Ecto neural progenitor cell (in vitro differentiated cells): ENCODE measurements around the gene PCDH1.

ENCODE experiments used
- DNase-seq: peaks from one replicate; pipeline ENCODE4 v3.0.0-alpha.2; 2018; ENCODE audit warnings: low spot score

PCDH1 gene

DNA sequence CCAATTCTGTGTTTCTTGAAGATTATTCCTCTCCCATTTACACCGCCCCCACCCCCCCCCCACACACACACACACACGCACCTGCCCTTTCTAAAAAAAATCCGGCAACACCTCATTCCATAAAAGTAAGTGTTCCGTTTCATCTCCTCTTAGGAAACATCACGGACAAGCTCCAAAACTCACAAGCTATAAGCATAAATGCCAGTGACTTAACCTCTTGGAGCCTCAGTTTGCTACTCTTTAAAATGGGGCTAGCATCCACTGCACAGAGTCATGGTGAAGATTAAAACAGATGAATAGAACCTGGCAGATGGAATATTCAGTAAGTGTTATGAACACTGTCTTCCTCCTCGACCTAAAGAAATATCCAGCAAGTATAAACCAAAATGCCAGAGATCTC is 70.5 kb downstream of the PCDH1 start:
- no peak for DNase-seq

DNA sequence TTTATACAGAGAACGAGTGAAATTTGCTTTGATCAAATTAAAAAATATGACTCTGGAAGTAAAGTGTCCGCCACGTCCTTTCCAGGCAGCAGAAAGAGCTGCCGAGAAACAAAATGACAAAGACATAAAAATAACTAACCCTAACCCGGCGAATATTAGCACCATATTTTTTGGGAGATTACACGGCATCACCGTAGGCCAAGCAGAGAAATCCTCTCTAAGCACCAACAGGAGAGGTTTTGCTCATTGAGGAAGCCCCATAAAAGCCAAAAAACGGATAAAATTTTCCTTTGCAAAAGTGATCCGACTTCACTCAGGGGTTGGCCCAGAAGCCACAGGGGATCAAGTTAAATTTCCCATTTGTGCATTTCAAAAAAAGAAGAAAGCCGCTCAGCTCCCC is 70.9 kb downstream of the PCDH1 start:
- DNase-seq = no peak

DNA sequence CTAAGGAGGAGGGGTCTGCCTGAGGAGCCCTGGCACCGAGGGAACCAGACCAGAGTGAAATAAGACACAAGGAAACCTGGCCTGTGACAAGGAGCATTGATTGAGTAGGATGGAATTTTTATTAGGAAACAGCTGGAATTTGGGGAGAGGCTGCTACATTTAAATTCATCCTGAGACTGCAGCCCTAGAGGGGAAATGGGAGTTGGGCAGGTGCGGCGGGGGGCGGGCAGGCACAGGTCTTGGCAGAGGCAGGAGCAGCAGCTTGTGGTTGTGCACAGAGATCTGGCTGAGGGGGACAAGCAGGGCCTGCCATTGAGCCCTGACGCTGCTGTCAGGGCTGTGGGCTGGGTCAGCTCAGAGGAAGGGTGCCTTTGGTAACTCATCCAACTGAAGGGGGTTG is 71.6 kb downstream of the PCDH1 start:
- no peak for DNase-seq

DNA sequence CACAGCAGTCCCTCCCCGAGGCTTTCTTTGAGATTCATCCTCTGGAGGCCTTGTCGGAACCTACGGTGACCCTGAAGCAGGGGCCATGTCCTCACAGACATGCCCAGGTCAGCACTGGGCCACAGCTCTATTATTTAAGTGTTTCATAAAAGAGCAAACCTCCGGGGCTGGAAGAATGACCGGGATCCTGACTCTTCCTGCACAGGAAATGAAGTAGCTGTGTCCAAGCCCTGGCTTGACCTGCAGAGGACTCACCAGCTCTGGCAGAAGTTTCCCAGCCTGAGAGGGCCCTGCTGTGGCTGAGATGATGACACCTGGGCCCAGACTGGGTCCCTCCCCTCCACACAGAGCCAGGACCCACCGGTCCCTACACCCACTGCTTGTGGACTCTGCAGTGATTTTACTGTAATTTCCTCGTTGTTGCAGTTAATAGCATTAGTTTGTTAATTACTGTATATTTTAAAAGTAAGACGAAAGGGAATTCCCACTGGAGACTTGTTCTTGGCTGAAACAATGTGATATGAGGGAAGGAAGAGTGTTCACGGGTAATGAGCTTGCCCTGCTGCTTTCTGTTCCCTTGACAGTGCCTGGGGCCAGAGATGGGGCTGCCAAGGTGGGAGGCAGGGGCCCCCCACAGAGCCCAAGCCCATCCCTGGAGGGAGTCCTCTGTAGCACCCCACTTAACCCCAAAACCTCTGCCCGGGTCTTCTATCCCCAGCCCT is 72.2 kb downstream of the PCDH1 start:
- DNase-seq = no peak

DNA sequence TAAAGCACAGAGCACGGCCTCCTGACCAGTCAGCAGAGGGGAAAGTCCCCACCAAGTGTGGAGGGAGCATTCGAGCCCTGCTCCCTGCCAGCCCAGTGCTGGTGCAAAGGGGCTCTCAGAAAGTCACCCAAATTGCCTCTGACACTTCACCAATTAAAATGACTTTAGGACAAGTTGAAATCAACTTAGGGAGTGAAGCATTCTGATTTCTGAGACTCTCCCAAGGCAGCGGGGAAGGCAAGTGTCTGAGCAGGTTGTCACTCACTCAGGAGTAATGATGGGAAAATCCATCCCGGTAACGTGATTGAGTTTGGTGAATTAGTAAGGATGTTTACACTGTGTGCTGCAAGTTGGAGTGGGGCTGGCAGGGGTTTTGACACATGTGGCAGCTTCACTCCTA is 73.7 kb downstream of the PCDH1 start:
- no peak for DNase-seq
